Skin epidermis (tissue), 12 donors: Measurements from ENCODE around the gene MSMB.
A peak's percentile ranks its signal among the peaks of the same experiment; 100 is the strongest.

Experiments
- H3K27ac ChIP-seq, 21 experiments: fragments of 200-600 bp; sonication (generic) in 11 of 21; one replicate each; pipeline ENCODE4 v1.5.0; 2020; ENCODE audit warnings: mild to moderate bottlenecking in 3 of 21, inconsistent platforms in 2 of 21, moderate library complexity in 2 of 21
- H3K4me3 ChIP-seq, 7 experiments: fragments of 200-600 bp; sonication (generic) in 2 of 7; one replicate each; pipeline ENCODE4 v1.5.0; 2020; ENCODE audit warnings: inconsistent platforms in 2 of 7, mild to moderate bottlenecking in 2 of 7, moderate library complexity in 1 of 7

MSMB gene

GRCh38 chr10:46037107-46037825, 8.8 kb downstream of the MSMB start:
- H3K4me3 ChIP-seq: no peak overlapping the region
- no peak overlapping the region for H3K27ac ChIP-seq

- H3K4me3 ChIP-seq: no peak overlapping the region
- peak overlapping the region in 1 of 21 experiments; percentile 1 for H3K27ac ChIP-seq
These were observed 9.9 kb downstream of the MSMB start for GRCh38 chr10:46035923-46036849.

GRCh38 chr10:46033602-46034011, 12.5 kb downstream of the MSMB start:
- H3K4me3 ChIP-seq: no peak overlapping the region
- no peak overlapping the region for H3K27ac ChIP-seq

GRCh38 chr10:46031648-46032532, 14.2 kb downstream of the MSMB start:
- Histone ChIP-seq H3K27ac (peak overlapping the region in 3 of 21 experiments; percentile 1 to 46 (median 27)), H3K4me3 (no peak overlapping the region)

GRCh38 chr10:46030091-46030937, 15.8 kb downstream of the MSMB start, which contains the start of gene NCOA4:
Gene NCOA4 (minus strand): TSS chr10:46030623. CDS start chr10:46016680, 13,943 bp downstream.
- Histone ChIP-seq H3K27ac (peak within 1 kb of the TSS; percentile 80 to 99 (median 96)), H3K4me3 (peak within 1 kb of the TSS; percentile 57 to 90 (median 85))

GRCh38 chr10:46029461-46030030, 16.5 kb downstream of the MSMB start:
- H3K4me3 ChIP-seq: peak overlapping the region; percentile 57 to 90 (median 85)
- peak overlapping the region; percentile 80 to 99 (median 96) for H3K27ac ChIP-seq

- Histone ChIP-seq H3K4me3 (peak overlapping the region in 6 of 7 experiments; percentile 57 to 90 (median 82)), H3K27ac (peak overlapping the region in 15 of 21 experiments; percentile 92 to 99 (median 98))
These were observed 17.2 kb downstream of the MSMB start for GRCh38 chr10:46028584-46029460.

- Histone ChIP-seq H3K4me3 (no peak overlapping the region), H3K27ac (peak overlapping the region in 4 of 21 experiments; percentile 1 to 65 (median 26))
These were observed 20.0 kb downstream of the MSMB start for GRCh38 chr10:46026106-46026505.

- Histone ChIP-seq H3K4me3 (no peak overlapping the region), H3K27ac (peak overlapping the region in 7 of 21 experiments; percentile 12 to 65 (median 27))
These were observed 20.7 kb downstream of the MSMB start for GRCh38 chr10:46025406-46025805.

GRCh38 chr10:46024948-46025347, 21.1 kb downstream of the MSMB start:
- Histone ChIP-seq H3K4me3 (no peak overlapping the region), H3K27ac (peak overlapping the region in 8 of 21 experiments; percentile 3 to 65 (median 28))

- Histone ChIP-seq H3K4me3 (peak overlapping the region; percentile 47 to 68 (median 53)), H3K27ac (peak overlapping the region in 20 of 21 experiments; percentile 64 to 89 (median 84))
These were observed 22.9 kb downstream of the MSMB start for GRCh38 chr10:46022978-46023702.

- H3K27ac ChIP-seq: peak overlapping the region in 11 of 21 experiments; percentile 1 to 77 (median 45)
- no peak overlapping the region for H3K4me3 ChIP-seq
These were observed 25.8 kb downstream of the MSMB start for GRCh38 chr10:46020344-46020657.

GRCh38 chr10:46019569-46020343, 26.3 kb downstream of the MSMB start:
- Histone ChIP-seq H3K4me3 (no peak overlapping the region), H3K27ac (peak overlapping the region in 14 of 21 experiments; percentile 2 to 77 (median 44))

GRCh38 chr10:46019177-46019528, 26.9 kb downstream of the MSMB start:
- peak overlapping the region in 14 of 21 experiments; percentile 2 to 77 (median 38) for H3K27ac ChIP-seq
- no peak overlapping the region for H3K4me3 ChIP-seq

- H3K4me3 ChIP-seq: no peak overlapping the region
- peak overlapping the region in 16 of 21 experiments; percentile 2 to 77 (median 30) for H3K27ac ChIP-seq
These were observed 27.5 kb downstream of the MSMB start for GRCh38 chr10:46018453-46019176.
